MV-4-11 (cell line): ENCODE results near the gene CDH23.

Source experiments
- DNase-seq: peaks from one replicate; lab custom pipeline; 2025; lab: John Stamatoyannopoulos, UW

CDH23 gene

DNA sequence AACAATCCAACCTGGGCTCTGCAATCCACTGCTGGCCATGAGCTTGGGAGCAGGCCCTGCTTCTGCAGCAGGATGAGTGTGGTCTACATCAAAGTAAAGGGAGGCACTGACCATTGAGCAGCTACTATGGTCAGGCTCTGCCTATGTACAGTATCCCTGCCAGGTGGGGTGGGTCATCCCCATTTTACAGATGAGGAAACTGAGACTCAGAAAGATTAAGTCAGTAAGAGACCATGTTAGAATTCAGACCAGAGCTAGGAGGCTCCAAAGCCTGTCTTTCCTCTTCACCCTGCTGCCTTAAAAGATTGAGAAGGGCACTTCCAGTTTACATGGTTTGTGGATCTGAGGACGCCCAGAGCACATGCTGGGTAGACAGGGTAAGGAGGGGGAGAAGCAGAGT is 27.1 kb upstream of the CDH23 start:
- DNase-seq, result no peak

DNA sequence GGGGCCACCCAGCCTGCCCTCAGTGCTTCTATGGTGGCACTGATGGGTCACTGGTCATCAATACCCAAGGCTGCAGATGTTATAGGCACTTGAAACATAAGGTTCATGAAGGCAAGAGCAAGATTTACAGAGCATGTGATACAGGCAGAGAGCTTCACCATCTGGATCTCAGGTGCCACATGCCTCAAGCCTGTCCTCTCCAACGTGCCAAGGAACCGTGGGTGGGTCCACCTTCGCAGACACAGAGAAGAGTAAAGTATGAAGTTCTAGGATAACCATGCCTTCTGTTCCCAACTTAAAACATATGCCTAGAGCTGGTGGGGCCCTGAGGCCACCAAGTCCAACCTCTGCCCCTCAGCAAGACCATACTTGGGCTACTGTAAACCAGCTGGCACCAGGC is 26.7 kb upstream of the CDH23 start:
- no peak for DNase-seq

DNA sequence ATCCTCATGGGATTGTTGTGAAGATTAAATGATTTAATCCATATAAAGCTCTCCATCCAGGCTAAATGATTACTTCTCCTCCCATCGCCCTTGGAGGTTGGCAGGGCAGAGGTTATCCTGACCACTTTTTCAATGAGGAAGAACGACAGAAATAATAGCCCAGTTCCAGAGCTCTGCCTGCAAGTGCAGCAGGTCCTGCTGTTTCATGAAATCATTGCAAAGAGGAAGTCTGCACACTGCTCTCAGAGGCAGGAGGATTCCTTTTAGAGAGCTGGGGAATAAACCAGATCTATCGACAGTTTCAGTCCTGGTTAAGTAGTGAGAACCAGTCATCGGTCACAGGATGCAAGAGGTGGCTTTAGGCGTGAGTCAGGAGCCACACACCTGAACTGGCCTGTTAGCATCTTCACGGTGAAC is 25.0 kb upstream of the CDH23 start:
- peak; percentile 86 for DNase-seq

GRCh38 chr10:71372882-71373495 is 23.7 kb upstream of the CDH23 start:
- peak; percentile 83 for DNase-seq

GRCh38 chr10:71374481-71375233 is 22.1 kb upstream of the CDH23 start:
- DNase-seq, result no peak

DNA sequence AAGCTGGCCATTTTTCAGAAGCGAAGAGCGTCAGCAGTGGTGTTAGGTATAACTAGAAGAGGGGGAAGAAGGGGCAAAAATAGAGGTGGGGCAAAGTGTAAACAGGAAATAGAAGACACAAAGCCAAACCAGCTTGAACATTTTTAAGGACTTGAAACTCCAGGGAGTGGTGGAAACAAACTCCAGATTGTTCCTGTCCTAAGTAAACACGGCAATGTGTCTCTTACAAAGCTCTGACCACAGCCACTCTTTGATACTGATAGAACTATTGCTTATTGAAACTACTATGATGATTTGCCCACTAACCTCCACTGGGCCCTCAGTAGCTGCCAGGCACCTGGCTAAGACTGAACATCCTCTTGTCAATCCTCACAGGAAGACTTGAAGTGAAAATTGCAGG is 20.8 kb upstream of the CDH23 start:
- DNase-seq, result peak; percentile 20

- peak; percentile 90 for DNase-seq
These were observed 18.2 kb upstream of the CDH23 start for GRCh38 chr10:71378336-71379117.

DNA sequence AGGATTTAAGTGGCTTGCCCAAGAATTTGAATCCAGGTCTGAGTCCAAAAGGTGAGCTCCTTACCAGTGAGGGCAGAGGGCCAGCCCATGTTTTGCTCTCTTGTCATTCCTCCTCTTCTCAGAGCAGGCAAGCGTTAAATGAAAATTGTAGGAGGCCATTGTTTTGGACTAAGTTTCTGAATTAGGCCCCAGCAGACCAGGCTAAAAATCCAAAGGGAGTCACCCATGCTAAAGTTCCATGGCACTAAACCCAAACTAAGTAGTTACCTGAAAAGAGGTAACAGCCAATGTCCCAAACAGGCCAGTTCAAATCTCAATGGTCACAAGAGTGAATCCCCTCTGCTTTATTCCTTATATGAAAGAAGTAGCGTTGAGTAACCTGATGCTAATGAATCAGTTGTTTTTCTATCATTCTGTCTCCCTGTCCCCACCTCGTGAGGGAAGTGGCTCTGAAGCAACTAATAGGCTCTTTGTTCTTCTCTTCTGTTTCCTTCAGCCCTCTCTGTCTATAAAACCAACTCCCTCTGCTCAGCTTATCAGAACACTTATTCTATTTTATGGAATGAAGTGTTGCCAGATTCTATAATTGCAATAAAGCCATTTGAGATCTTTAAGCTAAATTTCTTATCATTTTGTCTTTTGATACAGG is 17.5 kb upstream of the CDH23 start:
- no peak for DNase-seq

DNA sequence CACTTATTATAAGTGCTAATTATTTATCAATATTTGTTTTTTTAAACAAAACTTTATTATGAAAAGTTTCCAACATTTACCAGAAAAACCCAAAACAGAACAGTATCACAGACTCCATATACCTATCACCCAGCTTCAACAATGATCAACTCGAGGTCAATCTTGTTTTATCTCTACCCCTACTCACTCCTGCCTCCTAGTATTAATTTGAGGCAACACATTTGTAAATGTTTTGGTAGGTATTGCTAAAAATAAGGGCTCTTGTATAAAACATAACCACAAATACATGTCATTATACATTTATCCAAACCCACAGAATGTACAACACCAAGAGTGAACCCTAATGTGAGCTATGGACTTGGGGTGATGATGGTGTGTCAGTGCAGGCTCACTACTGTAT is 15.9 kb upstream of the CDH23 start:
- DNase-seq, result no peak

GRCh38 chr10:71381611-71382010 is 15.1 kb upstream of the CDH23 start:
- DNase-seq, result no peak

DNA sequence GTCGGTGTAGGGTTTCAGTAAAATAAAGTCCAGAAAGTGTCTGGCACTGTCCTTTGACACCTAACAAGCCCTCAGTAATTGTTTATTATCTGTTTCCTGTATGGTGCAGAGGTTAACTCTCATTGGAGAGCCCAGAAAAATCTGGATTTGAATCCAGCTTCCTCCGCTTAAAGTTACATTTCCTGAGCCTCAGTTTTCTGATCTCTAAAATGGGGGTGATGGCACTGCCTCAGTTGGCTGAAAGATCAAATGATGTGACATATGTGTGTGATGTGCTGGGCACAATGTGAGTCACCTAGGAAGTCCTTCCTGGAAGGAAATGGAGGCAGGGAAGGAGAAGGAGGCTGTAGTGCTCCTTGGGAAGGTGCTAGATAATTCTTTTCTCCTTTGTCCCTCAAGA is 14.7 kb upstream of the CDH23 start:
- DNase-seq, result no peak

GRCh38 chr10:71382757-71383156 is 14.0 kb upstream of the CDH23 start:
- peak; percentile 87 for DNase-seq

GRCh38 chr10:71383972-71384687 is 12.6 kb upstream of the CDH23 start:
- peak; percentile 52 for DNase-seq

DNA sequence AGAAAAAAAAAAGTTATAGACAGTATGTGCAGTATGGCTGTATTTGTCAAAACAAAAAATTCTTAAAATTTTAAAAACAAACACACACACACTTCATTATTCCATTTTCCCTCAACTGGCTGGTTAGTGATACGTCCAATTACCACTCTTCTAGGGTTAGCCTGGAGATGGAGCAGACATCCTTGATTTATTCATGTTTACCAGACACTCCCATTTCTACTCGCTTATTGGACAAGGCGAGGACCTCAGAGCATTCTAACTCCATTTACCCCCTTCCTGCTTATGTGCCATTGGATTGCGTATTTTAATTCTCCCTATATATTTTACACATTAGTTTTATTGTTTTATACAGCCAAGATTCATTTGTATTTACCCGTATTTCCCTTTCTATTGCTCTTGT is 8.5 kb upstream of the CDH23 start:
- DNase-seq, result no peak

- no peak for DNase-seq
These were observed 8.0 kb upstream of the CDH23 start for GRCh38 chr10:71388583-71389310.

DNA sequence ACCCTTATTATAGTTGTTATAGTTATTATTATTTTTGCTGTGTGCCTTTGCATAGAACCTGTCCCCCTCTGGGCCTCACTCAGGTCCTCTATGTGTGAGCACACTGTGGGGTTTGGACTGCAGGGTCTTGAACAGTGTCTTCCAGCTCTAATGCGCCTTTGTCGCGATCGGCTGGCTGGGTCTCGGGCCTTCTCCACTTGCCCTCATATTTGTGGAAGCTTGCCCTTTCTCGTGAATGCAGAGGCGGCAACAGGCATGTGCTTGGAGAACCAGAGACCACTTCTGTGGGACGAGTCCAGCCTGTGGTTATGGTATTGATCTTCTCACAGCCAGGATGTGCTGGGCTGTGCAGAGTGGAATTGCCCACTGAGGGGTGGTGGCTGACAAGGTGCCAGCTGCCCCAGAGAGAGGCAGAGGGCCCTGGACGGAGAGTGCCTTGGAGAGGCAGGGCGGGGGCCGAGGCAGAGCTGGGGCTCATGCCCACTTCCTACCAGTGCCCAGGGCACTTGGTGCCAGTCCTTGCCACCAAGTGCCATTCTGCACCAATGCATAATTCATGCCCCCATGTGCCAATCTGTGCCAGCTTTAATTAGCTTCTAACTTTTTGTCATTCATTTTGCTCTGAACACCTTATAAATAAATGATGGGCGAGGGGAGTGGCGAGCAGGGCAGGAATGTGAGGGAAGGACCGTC is 6.8 kb upstream of the CDH23 start:
- DNase-seq, result no peak

GRCh38 chr10:71390461-71390835 is 6.3 kb upstream of the CDH23 start:
- no peak for DNase-seq

DNA sequence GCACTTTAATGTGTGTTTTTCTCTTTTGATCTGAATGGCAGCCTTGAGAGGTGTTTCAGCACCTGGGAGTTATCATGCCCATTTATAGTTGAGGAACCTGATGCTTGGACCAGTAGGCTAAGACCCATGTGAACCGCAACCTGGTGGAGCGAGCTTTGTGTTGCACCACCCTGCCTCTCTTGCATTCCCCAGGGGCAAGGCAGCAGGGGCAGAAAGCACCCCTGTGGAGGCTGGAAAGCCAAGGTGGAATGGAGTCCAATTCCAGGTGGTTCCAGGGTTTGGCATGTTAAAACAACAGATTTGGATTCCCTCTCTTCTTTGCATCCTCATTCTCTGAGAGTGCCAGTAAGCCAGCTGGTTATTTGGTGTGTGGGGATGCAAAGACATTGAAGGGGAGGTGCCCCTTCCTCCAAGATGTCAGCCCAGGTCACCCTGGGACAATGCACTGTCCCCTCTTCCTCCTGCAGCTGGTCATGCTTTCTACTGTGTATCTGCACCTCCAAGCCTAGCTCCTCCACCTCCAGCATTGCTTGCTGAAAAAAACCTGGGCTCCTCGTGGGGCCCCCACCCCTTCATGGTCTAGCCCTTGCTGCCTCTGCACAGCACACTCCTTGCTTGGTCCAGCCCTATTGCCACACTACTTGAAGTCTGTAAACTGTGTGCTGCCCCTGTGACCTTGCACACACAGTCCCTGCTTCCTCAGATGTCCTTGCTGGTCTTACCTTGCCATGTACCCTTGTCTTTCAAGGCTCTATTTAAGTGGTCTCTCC is 5.6 kb upstream of the CDH23 start:
- DNase-seq, result no peak

GRCh38 chr10:71391701-71392100 is 5.0 kb upstream of the CDH23 start:
- DNase-seq, result no peak

DNA sequence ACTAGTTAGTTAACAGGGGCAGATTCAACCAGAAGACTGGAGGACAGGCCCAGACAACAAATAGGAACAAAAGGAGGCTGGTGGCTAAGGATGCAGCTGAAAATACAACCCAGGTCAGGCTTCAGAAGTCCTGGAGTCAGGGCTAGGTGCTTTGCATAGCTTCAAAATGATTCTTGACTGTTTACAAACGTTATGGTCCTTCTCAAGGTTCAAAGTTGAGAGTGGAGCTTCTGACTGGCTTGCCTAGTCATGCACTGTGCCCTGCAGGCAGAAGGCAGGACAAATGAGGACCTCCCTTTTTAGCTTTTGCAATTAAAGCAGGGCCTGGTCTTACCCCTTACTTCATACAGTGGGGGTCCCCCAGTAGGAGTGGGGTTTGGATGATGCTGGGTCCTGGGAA is 4.4 kb upstream of the CDH23 start:
- no peak for DNase-seq
